Mesenchymal stem cell (in vitro differentiated cells and primary cell): Measurements from ENCODE around the gene PIP5K1B.
A peak's percentile ranks its signal among the peaks of the same experiment; 100 is the strongest.

Source experiments
- DNase-seq: peaks from one replicate; pipeline ENCODE4 v3.0.0-alpha.2; 2013
- H2AFZ ChIP-seq: one replicate; pipeline ENCODE4 v1.6.1; 2013; ENCODE audit warnings: low read depth, mild to moderate bottlenecking, control low read depth, inconsistent platforms, low read length, moderate library complexity
- H2AK5ac ChIP-seq: 2 replicates; pipeline ENCODE4 v1.6.1; 2013; ENCODE audit warnings: low read length, moderate library complexity, mild to moderate bottlenecking, inconsistent platforms; ENCODE audit not compliant: severe bottlenecking
- H2BK120ac ChIP-seq: one replicate; pipeline ENCODE4 v1.6.1; 2013; ENCODE audit warnings: low read depth, mild to moderate bottlenecking, inconsistent platforms, low read length, moderate library complexity
- H2BK12ac ChIP-seq, 2 experiments: one replicate each; pipeline ENCODE4 v1.6.1; 2013; ENCODE audit warnings: inconsistent platforms in 2 of 2, low read length in 2 of 2, mild to moderate bottlenecking in 2 of 2, moderate library complexity in 2 of 2, control low read depth in 1 of 2
- H2BK15ac ChIP-seq: one replicate; pipeline ENCODE4 v1.6.1; 2013; ENCODE audit warnings: mild to moderate bottlenecking, low read depth, inconsistent platforms; ENCODE audit not compliant: poor library complexity, severe bottlenecking
- H2BK5ac ChIP-seq: 2 replicates; pipeline ENCODE4 v1.6.1; 2013; ENCODE audit warnings: low read depth, mild to moderate bottlenecking, low read length, control low read depth, inconsistent platforms; ENCODE audit not compliant: poor library complexity, severe bottlenecking
- H3K14ac ChIP-seq, 2 experiments: one replicate each; pipeline ENCODE4 v1.6.1; 2013; ENCODE audit warnings: inconsistent platforms in 2 of 2, low read length in 2 of 2, control low read depth in 1 of 2, mild to moderate bottlenecking in 1 of 2, moderate library complexity in 1 of 2
- H3K18ac ChIP-seq, 2 experiments: one replicate each; pipeline ENCODE4 v1.6.1; 2013; ENCODE audit warnings: inconsistent platforms in 2 of 2, low read length in 2 of 2, control low read depth in 1 of 2, low read depth in 1 of 2, mild to moderate bottlenecking in 1 of 2
- H3K23ac ChIP-seq, 2 experiments: one replicate each; pipeline ENCODE4 v1.6.1; 2013; ENCODE audit warnings: inconsistent platforms in 2 of 2, low read length in 2 of 2, mild to moderate bottlenecking in 2 of 2, moderate library complexity in 2 of 2, control low read depth in 1 of 2
- H3K27ac ChIP-seq: 2 replicates; pipeline ENCODE4 v1.5.1; 2013; ENCODE audit warnings: mild to moderate bottlenecking, moderate library complexity, low read length, control low read depth, inconsistent platforms; ENCODE audit not compliant: poor library complexity, severe bottlenecking
- H3K27me3 ChIP-seq, 2 experiments: 2 replicates each; pipeline versions ENCODE4 v1.6.1 to v1.7.0; 2013; ENCODE audit warnings: low read length in 2 of 2, mild to moderate bottlenecking in 2 of 2, moderate library complexity in 2 of 2, control low read depth in 1 of 2, inconsistent platforms in 1 of 2; ENCODE audit not compliant: control insufficient read depth in 1 of 2, insufficient read depth in 1 of 2
- H3K36me3 ChIP-seq, 2 experiments: 2 replicates each; pipeline versions ENCODE4 v1.6.1 to v1.7.0; 2013; ENCODE audit warnings: low read length in 2 of 2, control low read depth in 1 of 2, inconsistent platforms in 1 of 2, low read depth in 1 of 2, mild to moderate bottlenecking in 1 of 2; ENCODE audit not compliant: insufficient read depth in 2 of 2, control insufficient read depth in 1 of 2
- H3K4ac ChIP-seq, 2 experiments: one replicate each; pipeline ENCODE4 v1.6.1; 2013; ENCODE audit warnings: inconsistent platforms in 2 of 2, low read length in 2 of 2, mild to moderate bottlenecking in 2 of 2, moderate library complexity in 2 of 2, control low read depth in 1 of 2, low read depth in 1 of 2
- H3K4me1 ChIP-seq: 2 replicates; pipeline ENCODE4 v1.6.1; 2013; ENCODE audit warnings: low read depth, low read length, control low read depth; ENCODE audit not compliant: control insufficient read depth, insufficient read depth
- H3K4me2 ChIP-seq: 2 replicates; pipeline ENCODE4 v1.6.1; 2013; ENCODE audit warnings: low read length, mild to moderate bottlenecking, inconsistent platforms; ENCODE audit not compliant: poor library complexity, severe bottlenecking
- H3K4me3 ChIP-seq, 2 experiments: 2 replicates each; pipeline versions ENCODE4 v1.5.1 to v1.7.0; 2013; ENCODE audit warnings: low read length in 2 of 2, mild to moderate bottlenecking in 2 of 2, control low read depth in 1 of 2, low read depth in 1 of 2; ENCODE audit not compliant: insufficient read depth in 1 of 2
- H3K79me1 ChIP-seq: replicated peaks from 2 replicates; pipeline ENCODE4 v1.6.1; 2013; ENCODE audit warnings: mild to moderate bottlenecking, control low read depth, low read length, inconsistent platforms; ENCODE audit not compliant: poor library complexity, severe bottlenecking
- H3K9ac ChIP-seq: 2 replicates; pipeline ENCODE4 v1.7.0; 2013; ENCODE audit warnings: mild to moderate bottlenecking, low read length, moderate library complexity
- H3K9me3 ChIP-seq: 2 replicates; pipeline ENCODE4 v1.7.0; 2013; ENCODE audit warnings: mild to moderate bottlenecking, low read length; ENCODE audit not compliant: control insufficient read depth
- H4K8ac ChIP-seq: one replicate; pipeline ENCODE4 v1.6.1; 2013; ENCODE audit warnings: inconsistent platforms, mild to moderate bottlenecking, low read length, moderate library complexity
- H4K91ac ChIP-seq: one replicate; pipeline ENCODE4 v1.6.1; 2013; ENCODE audit warnings: mild to moderate bottlenecking, low read length, inconsistent platforms
- WGBS: methylation state at CpG from one replicate; pipeline ENCODE4 v1.1.7; 2013; ENCODE audit warnings: mixed read lengths; 5-methylcytosine and 5-hydroxymethylcytosine counted together

Gene PIP5K1B

DNA sequence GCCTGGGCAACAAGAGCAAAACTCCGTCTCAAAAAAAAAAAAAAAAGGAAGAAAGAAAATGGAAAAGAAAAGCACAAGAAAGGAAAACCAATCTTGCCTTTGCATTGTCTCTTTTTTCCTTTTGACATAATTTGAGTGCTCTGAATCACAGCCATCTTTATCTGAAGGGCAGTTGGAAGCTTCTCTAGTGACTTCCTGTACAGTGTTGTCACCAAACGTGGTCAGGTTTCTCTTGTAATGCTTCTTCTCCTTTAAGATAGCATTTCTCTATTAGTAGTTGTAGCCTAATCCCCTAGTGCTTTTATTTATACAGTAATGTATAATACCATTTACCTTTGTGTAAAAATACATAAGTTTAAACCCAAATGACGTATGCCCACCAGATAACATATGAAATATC, 290.7 kb downstream of the PIP5K1B start:
- Histone ChIP-seq H3K14ac (no peak overlapping the region), H3K36me3 (no peaks in the 10 kb centered on the region), H3K4me1 (no peaks in the 10 kb centered on the region), H4K91ac (no peak overlapping the region), H4K8ac (no peak overlapping the region), H3K4me2 (no peak overlapping the region), H2BK12ac (no peak overlapping the region), H2BK15ac (no peak overlapping the region), H3K4ac (no peak overlapping the region), H3K27me3 (peaks cover 8 to 18% of the 10 kb centered on the region in 2 experiments), H2AFZ (no peak overlapping the region), H3K18ac (no peak overlapping the region), H2BK120ac (no peak overlapping the region), H3K23ac (no peak overlapping the region), H3K4me3 (no peak overlapping the region), H3K9me3 (no peaks in the 10 kb centered on the region), H3K79me1 (no peaks in the 10 kb centered on the region), H2AK5ac (no peak overlapping the region), H2BK5ac (no peak overlapping the region), H3K9ac (no peak overlapping the region), H3K27ac (no peak overlapping the region)
- DNase-seq, result no peak
- 100% methylated on average over 1 of the region's 3 CpGs for WGBS

DNA sequence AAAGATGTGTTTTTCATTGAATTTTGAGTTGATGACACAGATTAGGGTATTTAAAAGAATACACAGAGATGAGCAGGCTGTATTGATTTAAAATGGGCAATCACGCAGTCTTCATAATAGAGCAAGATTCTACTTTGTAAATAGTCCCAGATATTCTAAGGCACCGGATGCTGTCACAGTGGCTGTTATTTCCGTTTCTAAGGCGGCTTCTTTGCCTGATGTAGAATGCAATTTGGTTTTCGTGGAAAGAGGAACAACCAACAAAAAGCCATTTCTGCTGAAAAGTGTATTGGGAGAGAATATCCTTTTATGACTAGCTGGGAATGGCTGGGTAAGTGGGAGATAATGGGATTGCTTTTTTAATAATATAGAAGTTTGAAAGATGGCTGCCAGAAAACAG, 291.4 kb downstream of the PIP5K1B start:
- Histone ChIP-seq H3K27me3 (peaks cover 8 to 18% of the 10 kb centered on the region in 2 experiments), H3K36me3 (no peaks in the 10 kb centered on the region), H4K91ac (no peak overlapping the region), H2AFZ (no peak overlapping the region), H3K4ac (no peak overlapping the region), H3K27ac (no peak overlapping the region), H4K8ac (no peak overlapping the region), H2BK12ac (no peak overlapping the region), H2BK120ac (no peak overlapping the region), H3K4me2 (no peak overlapping the region), H3K9me3 (no peaks in the 10 kb centered on the region), H2BK5ac (no peak overlapping the region), H2AK5ac (no peak overlapping the region), H3K4me1 (no peaks in the 10 kb centered on the region), H3K4me3 (no peak overlapping the region), H3K79me1 (no peaks in the 10 kb centered on the region), H3K14ac (no peak overlapping the region), H2BK15ac (no peak overlapping the region), H3K23ac (no peak overlapping the region), H3K9ac (no peak overlapping the region), H3K18ac (no peak overlapping the region)
- WGBS, result 94% methylated on average over 5 of the region's 5 CpGs
- no peak for DNase-seq

DNA sequence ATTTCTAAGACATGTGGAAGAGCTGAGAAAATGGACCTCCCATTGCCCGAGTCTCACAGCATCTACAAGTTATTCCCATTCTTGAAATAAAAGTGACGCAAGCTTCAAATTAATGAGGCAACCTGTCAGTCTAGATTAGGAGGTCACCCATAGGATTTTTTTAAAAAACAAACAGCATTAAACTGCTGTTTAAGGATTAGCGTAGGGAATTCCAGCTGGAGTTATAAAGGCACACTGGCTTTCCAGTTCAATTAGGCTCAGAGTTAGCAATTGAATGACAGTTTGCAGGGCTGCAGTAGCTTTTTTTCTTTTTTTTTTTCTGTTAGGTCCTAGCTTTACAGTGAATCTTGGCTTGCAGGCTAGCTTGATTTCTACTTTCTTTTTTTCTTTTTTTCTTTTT, 292.6 kb downstream of the PIP5K1B start:
- Histone ChIP-seq H2AFZ (no peak overlapping the region), H3K18ac (no peak overlapping the region), H3K9ac (no peak overlapping the region), H3K4ac (no peak overlapping the region), H3K4me2 (no peak overlapping the region), H4K91ac (no peak overlapping the region), H3K36me3 (no peaks in the 10 kb centered on the region), H3K4me3 (no peak overlapping the region), H3K14ac (no peak overlapping the region), H3K27me3 (peaks cover 12 to 26% of the 10 kb centered on the region in 2 experiments), H2AK5ac (no peak overlapping the region), H2BK120ac (no peak overlapping the region), H3K4me1 (no peaks in the 10 kb centered on the region), H3K23ac (no peak overlapping the region), H3K79me1 (no peaks in the 10 kb centered on the region), H2BK15ac (no peak overlapping the region), H4K8ac (no peak overlapping the region), H3K9me3 (no peaks in the 10 kb centered on the region), H3K27ac (no peak overlapping the region), H2BK5ac (no peak overlapping the region), H2BK12ac (no peak overlapping the region)
- WGBS, result 69% methylated on average over 3 of the region's 3 CpGs
- DNase-seq, result no peak

DNA sequence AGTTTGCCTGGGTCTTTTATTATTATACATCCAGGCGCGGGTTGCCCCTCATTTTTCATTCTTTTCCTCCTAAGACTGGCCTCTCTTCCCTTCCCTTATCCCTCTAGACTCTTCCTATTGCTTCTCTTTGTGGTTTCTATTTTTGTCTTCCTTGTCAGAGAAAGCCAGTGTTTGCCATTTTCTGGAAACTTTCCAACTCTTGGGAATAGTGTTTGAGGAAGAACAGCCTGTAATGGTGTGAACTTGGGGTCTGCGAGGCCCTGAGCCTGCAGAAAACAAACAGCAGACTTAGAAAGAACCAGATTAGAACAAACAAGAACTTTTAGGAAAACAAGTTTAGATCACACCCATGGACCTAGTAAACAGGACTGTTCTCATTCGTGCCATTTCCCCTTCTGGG, 293.3 kb downstream of the PIP5K1B start:
- H3K4me3 ChIP-seq, result no peak overlapping the region
- H3K27me3 ChIP-seq, result peaks cover 12 to 26% of the 10 kb centered on the region in 2 experiments
- no peaks in the 10 kb centered on the region for H3K9me3 ChIP-seq
- no peaks in the 10 kb centered on the region for H3K36me3 ChIP-seq
- H3K18ac ChIP-seq, result peak overlapping the region in 1 of 2 experiments; percentile 37
- H3K4me1 ChIP-seq, result no peaks in the 10 kb centered on the region
- no peak overlapping the region for H2BK15ac ChIP-seq
- H3K79me1 ChIP-seq, result no peaks in the 10 kb centered on the region
- no peak overlapping the region for H3K27ac ChIP-seq
- no peak overlapping the region for H2BK12ac ChIP-seq
- DNase-seq, result peak; percentile 8
- no peak overlapping the region for H3K4me2 ChIP-seq
- H3K4ac ChIP-seq, result no peak overlapping the region
- no peak overlapping the region for H2BK120ac ChIP-seq
- H3K14ac ChIP-seq, result no peak overlapping the region
- no peak overlapping the region for H2AK5ac ChIP-seq
- no peak overlapping the region for H3K23ac ChIP-seq
- no peak overlapping the region for H4K91ac ChIP-seq
- no peak overlapping the region for H4K8ac ChIP-seq
- H2BK5ac ChIP-seq, result no peak overlapping the region
- WGBS, result 50% methylated on average over 3 of the region's 4 CpGs
- H3K9ac ChIP-seq, result no peak overlapping the region
- no peak overlapping the region for H2AFZ ChIP-seq
